AG04450 (cell line): ENCODE measurements around the gene MYO15A. TPM values are rescaled to one million over a fixed set of nuclear protein-coding genes. Genes with fewer than 3 reads are reported as not detected.

Experiments
- CTCF ChIA-PET: fragments of 300-600, 350-600 bp; formaldehyde crosslinking; extraction: SDS; loops from one replicate; lab custom pipeline; 2022; ENCODE audit warnings: antibody characterized with exemption, inconsistent platforms; lab: Charles Lee
- POLR2A ChIA-PET: fragments of 350-600 bp; formaldehyde crosslinking; extraction: SDS; loops from one replicate; lab custom pipeline; 2021; ENCODE audit warnings: antibody characterized with exemption, inconsistent platforms; lab: Yijun Ruan, JAX
- DNase-seq: peaks from one replicate; pipeline ENCODE4 v3.0.0-alpha.2; 2011; ENCODE audit warnings: low read depth, low spot score
- H3K27ac ChIP-seq: one replicate; pipeline ENCODE4 v1.5.1; 2012; ENCODE audit warnings: low read depth, low read length, control low read depth
- H3K27me3 ChIP-seq: one replicate; pipeline ENCODE4 v1.6.0; 2012; ENCODE audit warnings: low read length; ENCODE audit not compliant: control insufficient read depth, insufficient read depth
- H3K4me3 ChIP-seq: 2 replicates; pipeline ENCODE4 v1.5.1; 2011; ENCODE audit warnings: mild to moderate bottlenecking, low read depth, low read length, control low read depth
- H3K9me3 ChIP-seq: 2 replicates; pipeline ENCODE4 v1.5.1; 2012; ENCODE audit warnings: low read length; ENCODE audit not compliant: control insufficient read depth, insufficient read depth
- polyA plus RNA-seq: library from polyadenylated mRNA; depleted of rRNA; stranded (reverse); fragments of >200 nt; gene quantifications from 2 replicates; pipeline ENCODE4 v1.2.3, GENCODE V29; 2011
- TF ChIP-seq, protein P1 (sequence below): IDR thresholded peaks from 2 replicates; pipeline ENCODE4 v1.5.1; 2011; ENCODE audit warnings: low read depth, low read length, control low read depth, inconsistent platforms

The MYO15A gene
- polyA plus RNA-seq, 1 experiment = 0.19 TPM

DNA sequence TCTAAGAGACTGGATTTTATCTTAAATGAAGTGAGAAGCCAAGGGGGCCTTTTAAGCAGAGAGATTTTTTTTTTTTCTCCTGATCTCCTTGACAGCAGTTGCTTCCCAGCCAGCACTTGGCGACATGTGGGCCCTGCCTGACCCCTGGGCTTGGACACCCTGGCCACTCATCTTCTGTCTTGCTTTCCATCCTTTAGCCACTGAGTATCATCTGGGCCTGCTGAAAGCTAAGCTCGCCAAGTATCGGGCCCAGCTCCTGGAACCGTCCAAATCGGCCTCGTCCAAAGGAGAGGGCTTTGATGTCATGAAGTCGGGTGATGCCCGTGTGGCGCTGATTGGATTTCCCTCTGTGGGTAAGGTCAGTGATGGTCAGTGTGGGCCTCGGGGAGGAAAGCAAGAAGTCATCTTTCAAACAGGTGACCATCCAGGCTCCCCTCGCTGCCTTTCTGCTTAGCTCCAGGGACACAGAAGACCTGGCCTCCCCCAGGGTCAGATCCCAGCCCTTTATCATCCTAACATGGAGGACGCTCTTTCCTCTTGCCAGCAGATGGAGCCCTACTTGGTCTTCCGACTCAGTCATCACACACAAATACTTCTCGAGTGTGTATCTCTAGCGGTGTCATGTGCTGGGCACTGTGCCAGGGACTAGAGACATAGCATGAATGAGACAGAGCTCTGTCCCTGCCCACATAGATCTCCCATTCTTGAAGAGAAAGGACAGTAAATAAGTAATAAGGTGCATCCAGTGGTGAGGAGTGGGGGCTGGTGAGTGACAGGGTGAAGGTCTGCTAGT lies 14.7 kb upstream of the MYO15A start:
- no peak overlapping the region for H3K27ac ChIP-seq
- H3K9me3 ChIP-seq = no peaks in the 10 kb centered on the region
- TF ChIP-seq, protein P1, sequence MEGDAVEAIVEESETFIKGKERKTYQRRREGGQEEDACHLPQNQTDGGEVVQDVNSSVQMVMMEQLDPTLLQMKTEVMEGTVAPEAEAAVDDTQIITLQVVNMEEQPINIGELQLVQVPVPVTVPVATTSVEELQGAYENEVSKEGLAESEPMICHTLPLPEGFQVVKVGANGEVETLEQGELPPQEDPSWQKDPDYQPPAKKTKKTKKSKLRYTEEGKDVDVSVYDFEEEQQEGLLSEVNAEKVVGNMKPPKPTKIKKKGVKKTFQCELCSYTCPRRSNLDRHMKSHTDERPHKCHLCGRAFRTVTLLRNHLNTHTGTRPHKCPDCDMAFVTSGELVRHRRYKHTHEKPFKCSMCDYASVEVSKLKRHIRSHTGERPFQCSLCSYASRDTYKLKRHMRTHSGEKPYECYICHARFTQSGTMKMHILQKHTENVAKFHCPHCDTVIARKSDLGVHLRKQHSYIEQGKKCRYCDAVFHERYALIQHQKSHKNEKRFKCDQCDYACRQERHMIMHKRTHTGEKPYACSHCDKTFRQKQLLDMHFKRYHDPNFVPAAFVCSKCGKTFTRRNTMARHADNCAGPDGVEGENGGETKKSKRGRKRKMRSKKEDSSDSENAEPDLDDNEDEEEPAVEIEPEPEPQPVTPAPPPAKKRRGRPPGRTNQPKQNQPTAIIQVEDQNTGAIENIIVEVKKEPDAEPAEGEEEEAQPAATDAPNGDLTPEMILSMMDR = peak; percentile 56
- H3K4me3 ChIP-seq = no peak overlapping the region
- ChIA-PET POLR2A (interaction anchor here (0.6 to 0.7 kb wide), 2 partner anchors 11 to 598 kb away, joined by 3 to 4 read pairs; no protein-coding TSS in a partner anchor), CTCF (interaction anchor here (0.7 to 1.2 kb wide), 4 partner anchors 9 to 58 kb away, joined by 3 read pairs; no protein-coding TSS in a partner anchor)
- peak; percentile 26 for DNase-seq
- no peaks in the 10 kb centered on the region for H3K27me3 ChIP-seq

DNA sequence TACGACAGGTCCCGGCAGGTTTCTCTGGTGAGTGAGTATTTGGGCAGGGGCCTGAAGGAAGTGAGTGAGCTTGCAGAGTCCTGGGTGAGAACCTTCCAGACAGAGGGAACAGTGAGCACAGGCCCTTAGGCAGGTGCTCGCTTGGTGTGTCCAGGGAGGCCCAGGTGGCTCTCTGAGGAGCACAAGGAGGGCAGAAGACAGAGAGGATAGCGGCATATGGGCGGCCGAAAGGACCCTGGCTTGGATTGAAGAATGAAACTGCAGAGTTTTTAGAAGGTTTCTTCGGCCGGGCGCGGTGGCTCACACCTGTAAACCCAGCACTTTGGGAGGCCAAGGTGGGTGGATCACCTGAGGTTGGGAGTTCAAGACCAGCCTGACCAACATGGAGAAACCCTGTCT lies 14.1 kb upstream of the MYO15A start:
- ChIA-PET CTCF (interaction anchor here (0.7 to 1.2 kb wide), 3 partner anchors 8 to 59 kb away, joined by 3 read pairs; no protein-coding TSS in a partner anchor), POLR2A (no interaction called here)
- H3K9me3 ChIP-seq = no peaks in the 10 kb centered on the region
- H3K27me3 ChIP-seq = no peaks in the 10 kb centered on the region
- no peak overlapping the region for H3K4me3 ChIP-seq
- no peak for DNase-seq
- H3K27ac ChIP-seq = no peak overlapping the region
- TF ChIP-seq, protein P1 = no peak

DNA sequence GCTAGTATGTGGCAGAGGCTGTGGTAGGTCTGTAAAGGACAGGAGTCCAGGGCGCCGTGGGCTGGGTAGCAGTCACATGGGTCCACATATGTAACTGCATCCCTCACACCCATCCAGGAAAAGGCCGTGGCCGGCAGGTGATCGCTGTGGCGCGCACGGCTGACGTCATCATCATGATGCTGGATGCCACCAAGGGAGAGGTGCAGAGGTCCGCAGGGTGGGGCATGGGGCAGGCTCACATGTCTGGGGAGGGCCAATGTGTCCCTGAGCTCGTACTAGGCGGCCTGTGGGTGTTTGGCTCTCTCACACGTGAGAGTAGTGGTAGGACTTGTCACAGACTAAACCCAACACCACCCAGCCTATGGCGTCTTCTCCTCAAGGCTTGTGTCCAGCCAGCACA lies 9.0 kb upstream of the MYO15A start:
- ChIA-PET POLR2A (no interaction called here), CTCF (no interaction called here)
- TF ChIP-seq, protein P1 = no peak
- no peaks in the 10 kb centered on the region; the same call in 1 of the 2 replicates for H3K9me3 ChIP-seq
- no peak overlapping the region for H3K4me3 ChIP-seq
- no peaks in the 10 kb centered on the region for H3K27me3 ChIP-seq
- H3K27ac ChIP-seq = no peak overlapping the region
- DNase-seq = no peak

DNA sequence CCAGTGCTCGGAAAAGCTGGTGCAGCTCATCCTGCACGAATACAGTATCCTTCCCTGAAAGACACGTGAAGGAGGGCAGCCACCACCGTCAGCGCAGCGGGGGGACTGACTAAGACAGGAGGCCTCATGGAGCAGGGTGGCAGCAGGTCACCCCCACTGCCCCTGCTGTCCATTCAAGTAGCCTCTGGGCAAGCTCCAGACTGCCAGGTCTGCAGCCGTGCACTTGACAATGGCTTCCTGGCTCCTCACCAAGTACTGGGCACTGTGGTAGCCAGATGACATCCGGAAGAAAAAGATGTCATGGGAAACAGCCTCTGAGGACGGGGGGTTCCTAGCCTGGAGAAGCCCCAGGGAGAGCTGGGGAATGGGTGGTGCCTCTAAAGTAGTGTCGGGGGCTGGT lies 7.9 kb upstream of the MYO15A start:
- POLR2A ChIA-PET = no interaction called here
- no peaks in the 10 kb centered on the region for H3K27me3 ChIP-seq
- TF ChIP-seq, protein P1 = no peak
- H3K4me3 ChIP-seq = no peak overlapping the region
- no peak for DNase-seq
- no peaks in the 10 kb centered on the region; the same call in 1 of the 2 replicates for H3K9me3 ChIP-seq
- CTCF ChIA-PET = no interaction called here
- no peak overlapping the region for H3K27ac ChIP-seq

DNA sequence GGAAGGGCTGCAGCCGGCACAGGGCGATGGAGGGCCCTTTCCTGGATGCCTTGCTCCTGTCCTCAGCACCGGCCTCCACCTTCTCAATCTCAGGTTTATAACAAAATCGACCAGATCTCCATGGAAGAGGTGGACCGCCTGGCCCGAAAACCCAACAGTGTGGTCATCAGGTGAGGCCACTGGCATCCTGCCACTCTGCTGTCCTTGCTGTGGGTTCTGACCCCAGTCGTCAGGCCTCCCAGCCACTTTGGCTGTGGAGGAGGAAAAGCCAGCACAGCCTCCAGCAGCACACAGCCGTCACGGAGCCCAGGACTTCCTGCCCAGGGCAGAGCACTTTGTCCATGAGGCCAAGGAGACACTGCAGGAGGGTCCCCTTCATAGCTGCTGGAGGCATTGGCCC lies 6.7 kb upstream of the MYO15A start:
- no peak overlapping the region for H3K27ac ChIP-seq
- no peaks in the 10 kb centered on the region for H3K27me3 ChIP-seq
- no peak overlapping the region for H3K4me3 ChIP-seq
- no peaks in the 10 kb centered on the region; the same call in 1 of the 2 replicates for H3K9me3 ChIP-seq
- DNase-seq = no peak
- TF ChIP-seq, protein P1 = no peak
- POLR2A ChIA-PET = no interaction called here
- CTCF ChIA-PET = interaction anchor here (0.7 kb wide), 1 partner anchor 38 kb away, joined by 4 read pairs; no protein-coding TSS in a partner anchor
